IPS DF 6.9 (cell line): ENCODE data around the gene SELENOM.

Experiments used
- DNase-seq: peaks from one replicate; pipeline ENCODE4 v3.0.0-alpha.2; 2013; ENCODE audit warnings: low read depth, low spot score
- H3K27ac ChIP-seq: one replicate; pipeline ENCODE4 v1.5.1; 2013; ENCODE audit warnings: low read length, control low read depth
- H3K27me3 ChIP-seq: 2 replicates; pipeline ENCODE4 v1.6.1; 2013; ENCODE audit warnings: mild to moderate bottlenecking, low read length; ENCODE audit not compliant: control insufficient read depth, insufficient read depth
- H3K36me3 ChIP-seq: 2 replicates; pipeline ENCODE4 v1.6.1; 2013; ENCODE audit warnings: low read length; ENCODE audit not compliant: control insufficient read depth, insufficient read depth
- H3K4me1 ChIP-seq: 2 replicates; pipeline ENCODE4 v1.6.1; 2013; ENCODE audit warnings: low read length; ENCODE audit not compliant: control insufficient read depth, insufficient read depth
- H3K4me3 ChIP-seq: 2 replicates; pipeline ENCODE4 v1.5.1; 2013; ENCODE audit warnings: mild to moderate bottlenecking, low read length
- H3K9me3 ChIP-seq: 2 replicates; pipeline ENCODE4 v1.6.1; 2013; ENCODE audit warnings: low read length, inconsistent platforms; ENCODE audit not compliant: control insufficient read depth, insufficient read depth
- WGBS: extraction: QIAGEN DNeasy Blood & Tissue Kit; methylation state at CpG from one replicate; pipeline ENCODE4 v1.1.7; 2013; ENCODE audit warnings: mixed read lengths, missing lambda C conversion rate; ENCODE audit not compliant: insufficient read length, insufficient coverage; 5-methylcytosine and 5-hydroxymethylcytosine counted together

The SELENOM gene

DNA sequence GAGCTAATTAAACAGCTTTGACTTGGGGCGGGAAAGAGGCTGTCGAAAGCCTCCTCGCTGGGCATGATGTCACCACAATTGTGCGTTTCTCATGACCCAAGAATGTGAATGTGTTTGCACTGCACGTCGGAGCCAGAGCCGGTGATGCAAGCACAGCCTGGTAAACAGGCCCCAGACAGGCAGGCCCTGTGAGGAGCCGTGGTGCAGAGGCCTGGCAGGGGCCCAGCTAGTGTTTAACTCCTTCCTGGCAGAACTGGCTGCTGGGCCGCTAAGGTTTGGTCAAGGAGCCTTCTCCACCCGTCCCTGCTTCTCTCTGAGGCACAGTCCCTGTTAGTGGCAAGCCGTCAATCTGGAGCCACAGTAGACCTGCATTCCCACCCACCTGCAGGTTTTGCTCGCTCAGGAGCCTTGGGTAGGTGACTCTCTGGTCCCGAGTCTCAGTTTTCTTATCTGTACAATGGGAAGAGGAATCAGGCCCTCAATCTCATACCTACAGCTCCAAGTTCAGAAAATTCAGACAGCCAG lies 51.7 kb downstream of the SELENOM start:
- no CpG with 5 or more reads among the region's 13 CpGs for WGBS
- no peaks in the 10 kb centered on the region for H3K9me3 ChIP-seq
- H3K4me3 ChIP-seq: no peak overlapping the region
- H3K27me3 ChIP-seq: no peaks in the 10 kb centered on the region
- H3K4me1 ChIP-seq: no peaks in the 10 kb centered on the region
- H3K36me3 ChIP-seq: no peaks in the 10 kb centered on the region
- no peak for DNase-seq
- no peak overlapping the region for H3K27ac ChIP-seq

DNA sequence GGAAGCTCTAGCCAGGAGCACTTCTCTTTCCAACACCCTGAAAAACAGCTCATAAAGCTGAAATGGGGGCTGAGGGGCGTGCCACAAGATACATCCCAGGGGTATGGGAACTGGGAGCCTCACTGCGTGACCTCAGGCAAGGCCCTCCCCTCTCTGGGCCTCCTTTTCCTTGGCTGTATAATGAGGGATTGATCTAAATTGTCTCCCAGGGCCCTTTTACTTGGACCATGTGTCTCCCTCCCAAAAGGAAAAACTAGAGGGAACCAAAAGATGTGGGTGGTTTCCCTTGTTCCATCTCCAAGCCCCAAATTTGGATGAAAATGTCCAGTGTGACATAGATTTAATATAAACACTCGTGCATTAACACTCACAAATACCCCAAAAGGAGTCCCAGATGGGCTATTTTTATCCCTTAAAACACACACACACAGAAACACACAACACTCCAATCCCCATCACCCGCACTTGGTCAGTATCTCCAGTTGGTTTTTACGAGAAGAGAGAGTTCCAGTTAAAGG lies 52.2 kb downstream of the SELENOM start:
- Histone ChIP-seq H3K36me3 (no peaks in the 10 kb centered on the region), H3K4me1 (no peaks in the 10 kb centered on the region), H3K27me3 (no peaks in the 10 kb centered on the region), H3K27ac (no peak overlapping the region), H3K9me3 (no peaks in the 10 kb centered on the region), H3K4me3 (no peak overlapping the region)
- WGBS: no CpG with 5 or more reads among the region's 5 CpGs
- no peak for DNase-seq
